ENCODE measurements around the gene KANSL1.

Gene KANSL1

DNA sequence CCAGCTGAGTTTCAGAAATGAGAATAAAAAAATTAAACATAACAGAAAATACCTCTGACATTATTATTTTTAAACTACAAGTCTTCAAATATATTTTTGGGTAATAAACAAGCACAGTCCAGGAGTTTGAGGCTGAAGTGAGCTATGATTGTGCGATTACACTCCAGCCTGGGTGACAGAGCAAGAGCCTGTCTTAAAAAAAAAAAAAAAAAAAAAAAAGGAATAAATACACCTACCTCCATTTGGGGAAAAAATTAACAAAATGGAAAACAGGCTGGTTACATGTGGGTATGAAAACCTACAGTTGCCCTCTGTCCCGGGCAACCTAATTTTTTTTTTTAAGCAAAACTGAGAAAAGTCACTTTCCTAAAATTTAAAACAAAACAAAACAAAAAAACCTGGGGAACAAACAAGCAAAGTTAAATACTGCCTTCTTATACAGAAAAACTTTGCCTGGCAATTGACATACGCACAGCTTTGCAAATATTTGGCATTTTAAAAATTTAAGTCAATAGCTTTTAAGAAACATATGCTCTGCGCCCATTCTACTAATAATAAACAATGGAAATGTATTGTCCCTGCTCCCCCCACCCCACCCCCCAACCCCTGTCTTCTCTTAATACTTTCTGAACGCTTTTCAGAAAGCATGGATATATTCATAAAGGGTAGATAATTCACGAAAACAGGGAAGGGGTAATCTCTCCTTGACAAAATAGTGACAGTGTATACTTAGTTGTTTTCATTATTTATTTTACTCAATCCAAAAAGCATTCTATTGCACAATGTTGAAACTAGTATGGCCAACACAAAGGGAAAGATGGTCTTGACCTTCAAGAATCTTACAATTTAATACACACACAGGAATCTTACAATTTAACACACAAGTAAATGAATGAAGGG, 112.9 kb downstream of the KANSL1 start:
- no peak for DNase-seq (ENCODE audit: low read depth)

- DNase-seq (ENCODE audit: low read depth), result no peak
Measured at GRCh38 chr17:46078675-46079074, 114.6 kb downstream of the KANSL1 start.

- no peak for DNase-seq (ENCODE audit: low read depth)
Measured at GRCh38 chr17:46074540-46074939, 118.7 kb downstream of the KANSL1 start.

DNA sequence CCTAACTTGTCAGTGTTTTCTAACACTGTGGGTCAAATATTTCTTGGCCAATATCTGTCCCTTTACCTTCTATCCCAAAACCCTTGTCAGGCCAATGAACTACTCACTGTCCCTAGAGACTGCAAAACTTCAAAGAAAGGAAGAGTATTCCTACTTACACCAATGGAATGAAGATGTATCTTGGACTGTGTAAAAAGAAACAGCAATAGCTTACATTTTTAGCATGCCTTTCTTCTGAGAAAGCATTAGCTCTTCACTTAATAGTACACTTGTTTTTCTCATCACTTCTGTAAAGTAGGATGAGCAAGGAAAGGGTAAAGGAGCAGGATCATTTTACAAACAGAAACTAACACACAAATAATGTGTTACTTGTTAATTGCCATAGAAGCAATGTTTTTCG, 120.2 kb downstream of the KANSL1 start:
- DNase-seq (ENCODE audit: low read depth), result peak; percentile 65

- DNase-seq (ENCODE audit: low read depth), result no peak
Measured at GRCh38 chr17:46071796-46072195, 121.4 kb downstream of the KANSL1 start.

- no peak for DNase-seq (ENCODE audit: low read depth)
Measured at GRCh38 chr17:46064460-46064859, 128.8 kb downstream of the KANSL1 start.

- DNase-seq (ENCODE audit: low read depth), result peak; percentile 52
Measured at GRCh38 chr17:46063241-46063640, 130.0 kb downstream of the KANSL1 start.

DNA sequence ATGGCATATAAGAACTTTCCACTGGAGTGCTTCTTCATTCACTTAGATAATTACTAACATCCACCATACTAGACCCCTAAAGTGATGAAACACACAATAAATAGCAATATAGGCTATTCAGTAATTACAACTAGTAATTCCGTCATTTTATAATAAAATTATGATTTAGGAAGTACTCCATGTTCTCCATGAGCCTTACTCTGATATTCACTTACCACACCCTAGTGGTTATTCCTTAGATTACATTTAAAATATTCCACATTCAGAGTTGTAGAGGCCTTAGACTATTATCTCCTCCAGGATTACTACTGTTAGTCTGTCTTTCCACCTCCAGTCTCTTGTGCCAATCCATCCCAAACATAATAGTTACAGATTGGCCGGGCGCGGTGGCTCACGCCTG, 131.8 kb downstream of the KANSL1 start:
- no peak for DNase-seq (ENCODE audit: low read depth)

DNA sequence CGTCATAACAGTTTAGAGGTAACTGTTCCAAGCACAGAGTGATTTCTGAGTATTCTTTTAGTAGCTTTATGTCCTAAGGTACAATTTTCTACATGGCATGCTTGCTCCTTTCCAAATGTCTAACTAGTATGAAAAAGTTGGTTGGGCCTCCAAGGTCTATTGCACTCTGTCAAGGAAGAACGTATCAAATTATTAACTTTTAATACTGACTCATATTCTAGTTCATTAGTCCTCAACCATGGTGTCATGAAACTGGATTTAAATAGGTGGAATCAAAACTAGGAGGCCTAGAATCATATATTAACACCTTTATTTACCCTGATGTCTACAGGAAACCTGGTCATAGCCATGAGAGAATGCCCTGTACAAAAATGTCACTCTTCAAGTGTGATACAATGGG, 132.8 kb downstream of the KANSL1 start:
- DNase-seq (ENCODE audit: low read depth), result no peak

- no peak for DNase-seq (ENCODE audit: low read depth)
Measured at GRCh38 chr17:46059486-46059885, 133.7 kb downstream of the KANSL1 start.

GRCh38 chr17:46057366-46057765, 135.9 kb downstream of the KANSL1 start:
- DNase-seq (ENCODE audit: low read depth), result no peak

GRCh38 chr17:46056800-46057304, 136.4 kb downstream of the KANSL1 start:
- peak; percentile 66 for DNase-seq (ENCODE audit: low read depth)

- DNase-seq (ENCODE audit: low read depth), result no peak
Measured at GRCh38 chr17:46053911-46054534, 139.2 kb downstream of the KANSL1 start.

DNA sequence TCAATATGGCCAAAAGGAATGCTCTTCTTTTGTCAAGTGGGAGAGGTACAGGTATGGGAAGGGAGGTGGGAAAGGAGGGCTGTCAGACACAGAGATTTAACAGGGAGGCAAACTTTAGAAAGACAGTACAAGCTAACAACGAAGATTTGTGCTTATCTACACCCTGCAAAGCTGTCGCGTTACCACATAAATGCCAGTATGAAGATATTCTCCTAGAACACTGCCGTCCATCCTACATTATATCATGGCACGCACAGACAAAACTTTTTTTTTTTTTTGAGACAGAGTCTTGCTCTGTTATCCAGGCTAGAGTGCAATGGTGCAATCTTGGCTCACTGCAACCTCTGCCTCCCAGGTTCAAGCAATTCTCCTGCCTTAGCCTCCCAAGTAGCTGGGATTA, 143.6 kb downstream of the KANSL1 start:
- no peak for DNase-seq (ENCODE audit: low read depth)

DNA sequence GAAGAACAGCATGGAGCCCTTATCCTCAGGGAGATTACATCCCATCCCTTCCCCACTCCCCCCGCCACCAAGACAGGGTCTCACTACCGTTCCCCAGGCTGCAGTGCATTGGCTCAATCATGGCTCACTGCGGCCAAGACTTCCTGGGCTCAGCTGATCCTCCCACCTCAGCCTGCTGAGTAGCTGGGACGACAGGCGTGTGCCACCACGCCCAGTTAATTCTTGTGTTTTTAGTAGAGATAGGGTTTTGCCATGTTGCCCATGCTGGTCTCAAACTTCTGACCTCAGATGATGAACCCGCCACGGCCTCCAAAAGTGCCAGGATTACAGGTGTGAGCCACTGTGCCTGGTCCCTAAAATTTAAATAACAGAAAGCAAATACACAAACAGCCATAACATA, 145.4 kb downstream of the KANSL1 start:
- no peak for DNase-seq (ENCODE audit: low read depth)

DNA sequence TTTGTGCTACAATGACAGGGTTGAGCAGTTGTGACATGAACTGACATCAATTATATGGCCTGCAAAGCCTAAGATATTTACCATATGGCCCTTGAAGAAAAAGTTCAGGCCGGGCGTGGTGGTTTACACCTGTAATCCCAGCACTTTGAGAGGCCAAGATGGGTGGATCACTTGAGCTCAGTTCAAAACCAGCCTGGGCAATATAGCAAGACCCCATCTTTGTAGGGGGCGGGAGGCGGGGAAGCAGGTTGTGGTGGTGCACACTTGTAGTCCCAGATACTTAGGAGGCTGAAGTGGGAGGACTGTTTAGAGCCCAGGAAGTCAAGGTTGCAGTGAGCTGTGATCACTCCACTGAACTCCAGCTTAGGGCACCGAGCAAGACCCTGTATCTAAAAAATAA, 145.8 kb downstream of the KANSL1 start:
- DNase-seq (ENCODE audit: low read depth), result no peak

DNA sequence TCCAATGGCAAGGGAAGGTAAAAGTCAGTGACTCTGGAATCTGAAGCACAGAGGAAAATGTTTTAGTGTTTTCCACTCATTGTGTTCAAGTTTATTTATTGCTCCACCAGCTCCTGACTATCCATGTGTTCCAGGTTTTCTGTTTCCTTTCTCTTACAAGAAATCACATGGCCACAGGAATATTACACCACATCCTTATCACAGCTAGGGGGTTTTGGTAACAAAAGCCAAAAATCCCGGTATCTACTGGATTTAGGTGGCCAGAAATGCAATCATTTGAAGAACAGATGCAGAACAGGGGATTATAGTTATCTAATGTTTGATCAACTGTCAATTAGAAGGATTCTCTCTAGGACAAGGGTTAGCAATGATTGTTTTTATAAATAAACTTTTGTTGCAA, 146.3 kb downstream of the KANSL1 start:
- DNase-seq (ENCODE audit: low read depth), result peak; percentile 36

DNA sequence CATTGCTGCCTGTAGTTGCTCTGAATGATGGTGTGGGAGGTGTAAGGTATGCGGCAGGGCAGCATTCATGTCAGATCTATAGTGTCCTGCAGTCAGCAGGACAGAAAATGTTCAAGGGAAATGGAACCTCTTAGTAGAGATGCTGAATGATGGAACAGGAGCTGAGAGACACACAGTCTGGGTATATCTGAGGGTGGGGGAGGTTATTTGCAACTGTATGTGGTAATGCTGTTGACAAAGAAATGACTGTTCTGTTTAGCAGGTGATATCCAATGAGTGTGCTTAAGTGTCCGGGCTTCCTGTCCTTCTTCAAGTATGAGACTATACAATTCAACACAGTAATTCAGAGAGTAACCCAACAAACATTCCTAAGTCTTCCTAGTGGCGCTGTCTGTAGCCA, 147.6 kb downstream of the KANSL1 start:
- no peak for DNase-seq (ENCODE audit: low read depth)

GRCh38 chr17:46044989-46045388, 148.2 kb downstream of the KANSL1 start:
- DNase-seq (ENCODE audit: low read depth), result no peak

GRCh38 chr17:46044286-46044928, 148.8 kb downstream of the KANSL1 start:
- DNase-seq (ENCODE audit: low read depth), result peak; percentile 88

GRCh38 chr17:46043606-46044005, 149.6 kb downstream of the KANSL1 start:
- peak; percentile 23 for DNase-seq (ENCODE audit: low read depth)

DNA sequence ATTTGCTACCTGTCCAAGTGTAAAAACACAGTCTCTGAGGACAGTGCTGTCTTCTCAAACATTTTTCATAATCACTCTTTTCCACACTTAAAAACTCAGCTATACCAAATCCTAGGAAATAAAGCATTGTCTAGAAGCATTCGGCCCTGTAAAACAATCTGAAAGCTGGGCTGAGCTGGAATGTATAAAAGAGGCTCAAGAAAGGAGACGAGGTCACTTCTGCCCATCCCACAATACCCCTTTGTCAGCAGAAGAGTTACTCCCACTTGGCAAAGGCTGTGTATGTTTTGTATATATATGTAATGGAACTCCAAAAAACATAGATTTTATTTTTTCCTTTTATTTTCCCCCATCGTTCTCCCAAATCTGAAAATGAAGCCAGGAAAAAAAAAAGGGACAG, 150.3 kb downstream of the KANSL1 start:
- no peak for DNase-seq (ENCODE audit: low read depth)

DNA sequence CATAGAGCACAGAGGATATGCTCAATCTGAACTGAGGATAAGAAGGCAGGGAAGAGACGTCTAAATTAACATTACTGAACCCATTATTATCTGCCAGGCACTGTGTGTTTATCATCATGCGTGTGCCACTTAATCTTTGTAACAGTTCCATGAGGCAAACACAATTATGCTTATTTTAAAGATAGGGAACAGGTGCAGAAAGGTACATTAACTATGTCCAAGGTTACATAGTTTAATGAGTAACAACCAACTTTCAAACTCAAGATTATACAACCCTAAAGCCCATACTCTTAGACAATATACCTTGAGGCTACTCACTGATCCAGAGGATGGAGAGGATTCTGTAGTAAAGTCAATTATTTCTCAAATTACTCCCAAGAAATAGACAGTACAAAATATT, 151.0 kb downstream of the KANSL1 start:
- DNase-seq (ENCODE audit: low read depth), result no peak

Data from fibroblast of gingiva (primary cell).